Endothelial cell of umbilical vein (primary cell): ENCODE measurements around the gene MSANTD2. TPM values are rescaled to one million over a fixed set of nuclear protein-coding genes. Genes with fewer than 3 reads are reported as not detected.

Experiments used
- BruUV-seq: library from RNA; stranded (reverse); fragments of 400-500 nt; replicated peaks from 2 replicates; lab custom pipeline; 2021; lab: Mats Ljungman, UMichigan
- CTCF ChIA-PET: fragments of 300-600, 350-600 bp; sonication (Branson Sonifier 250); formaldehyde crosslinking; loops from one replicate; lab custom pipeline; 2021; ENCODE audit warnings: antibody characterized with exemption, inconsistent platforms; lab: Charles Lee
- POLR2A ChIA-PET: fragments of 300-600, 350-600 bp; sonication (Branson Sonifier 250); formaldehyde crosslinking; loops from one replicate; lab custom pipeline; 2021; ENCODE audit warnings: antibody characterized with exemption, inconsistent platforms; lab: Charles Lee
- DNase-seq: peaks from one replicate; pipeline ENCODE4 v3.0.0-alpha.2; 2011; ENCODE audit warnings: low read depth, low spot score
- FAIRE-seq: peaks from 2 replicates; lab custom pipeline; 2011; peaks lifted over from hg19 to GRCh38; lab: Jason Lieb, UNC
- H2AFZ ChIP-seq: 2 replicates; pipeline ENCODE4 v1.6.0; 2012; ENCODE audit warnings: low read depth, low read length, control low read depth, inconsistent platforms
- H3K27ac ChIP-seq: 2 replicates; pipeline ENCODE4 v1.5.1; 2011; ENCODE audit warnings: low read depth, mild to moderate bottlenecking, control low read depth, low read length, moderate library complexity; ENCODE audit not compliant: insufficient read depth
- H3K27me3 ChIP-seq, 2 experiments: 2 replicates each; pipeline versions ENCODE4 v1.6.0 to v1.6.1; 2011; ENCODE audit warnings: low read length in 2 of 2, mixed read lengths in 1 of 2; ENCODE audit not compliant: control insufficient read depth in 2 of 2, insufficient read depth in 2 of 2
- H3K36me3 ChIP-seq, 2 experiments: 2 replicates in 1 of 2; 3 replicates in 1 of 2; pipeline ENCODE4 v1.5.1; 2011; ENCODE audit warnings: low read length in 2 of 2, mild to moderate bottlenecking in 1 of 2, moderate library complexity in 1 of 2; ENCODE audit not compliant: control insufficient read depth in 2 of 2, insufficient read depth in 2 of 2; ENCODE audit errors: extremely low read depth in 1 of 2
- H3K4me1 ChIP-seq: 3 replicates; pipeline ENCODE4 v1.5.1; 2011; ENCODE audit warnings: mild to moderate bottlenecking, low read length; ENCODE audit not compliant: control insufficient read depth, insufficient read depth; ENCODE audit errors: extremely low read depth
- H3K4me2 ChIP-seq: 2 replicates; pipeline ENCODE4 v1.6.1; 2011; ENCODE audit warnings: low read length, control low read depth, mixed read lengths; ENCODE audit not compliant: insufficient read depth
- H3K4me3 ChIP-seq, 3 experiments: fragments of 200-600 bp in 1 of 3; sonication (generic), shearing (Covaris generic) in 1 of 3; replicated peaks in 1 of 3; 2 replicates each; pipeline ENCODE4 v1.5.1; 2011 to 2016; ENCODE audit warnings: control low read depth in 3 of 3, low read length in 3 of 3, mild to moderate bottlenecking in 2 of 3, inconsistent platforms in 1 of 3, low read depth in 1 of 3, moderate library complexity in 1 of 3; ENCODE audit not compliant: insufficient read depth in 1 of 3
- H3K79me2 ChIP-seq: 2 replicates; pipeline ENCODE4 v1.6.0; 2012; ENCODE audit warnings: low read length, inconsistent platforms; ENCODE audit not compliant: control insufficient read depth, insufficient read depth
- H3K9ac ChIP-seq: replicated peaks from 2 replicates; pipeline ENCODE3; 2011; ENCODE audit warnings: low read length, control low read depth; ENCODE audit not compliant: insufficient read depth; ENCODE audit errors: extremely low read depth
- H3K9me1 ChIP-seq: replicated peaks from 3 replicates; pipeline ENCODE4 v1.6.0; 2011; ENCODE audit warnings: mild to moderate bottlenecking, low read length; ENCODE audit not compliant: control insufficient read depth, insufficient read depth; ENCODE audit errors: extremely low read depth
- H3K9me3 ChIP-seq: replicated peaks from 2 replicates; pipeline ENCODE4 v1.5.1; 2012; ENCODE audit warnings: low read length, inconsistent platforms; ENCODE audit not compliant: control insufficient read depth, insufficient read depth
- H4K20me1 ChIP-seq: replicated peaks from 2 replicates; pipeline ENCODE3; 2011; ENCODE audit warnings: mild to moderate bottlenecking, low read length; ENCODE audit not compliant: control insufficient read depth, insufficient read depth; ENCODE audit errors: extremely low read depth
- EZH2 ChIP-seq: IDR thresholded peaks from 2 replicates; pipeline ENCODE4 v1.6.1; 2012; ENCODE audit warnings: borderline replicate concordance, low read depth, mild to moderate bottlenecking, moderate library complexity, low read length, inconsistent platforms; ENCODE audit not compliant: severe bottlenecking
- FOS ChIP-seq: IDR thresholded peaks from 2 replicates; pipeline ENCODE4 v1.6.1; 2011; ENCODE audit warnings: mild to moderate bottlenecking, low read length, moderate library complexity, borderline replicate concordance; ENCODE audit not compliant: insufficient read depth
- GATA2 ChIP-seq: IDR thresholded peaks from 2 replicates; pipeline ENCODE4 v1.7.0; 2011; ENCODE audit warnings: low read depth, mild to moderate bottlenecking, moderate library complexity, mixed read lengths, low read length; ENCODE audit not compliant: insufficient read length, insufficient read depth
- JUN ChIP-seq: IDR thresholded peaks from 2 replicates; pipeline ENCODE4 v1.6.1; 2011; ENCODE audit warnings: borderline replicate concordance, low read depth; ENCODE audit not compliant: insufficient read length, insufficient read depth
- MYC ChIP-seq: IDR thresholded peaks from one replicate; pipeline ENCODE4 v1.6.1; 2011; ENCODE audit warnings: mild to moderate bottlenecking, low read depth, low read length
- POLR2A ChIP-seq: IDR thresholded peaks from 2 replicates; pipeline ENCODE4 v1.6.1; 2012; ENCODE audit warnings: low read depth, mild to moderate bottlenecking, control low read depth, low read length
- POLR2AphosphoS5 ChIP-seq: IDR thresholded peaks from 2 replicates; pipeline ENCODE4 v1.6.1; 2012; ENCODE audit warnings: low read depth, mild to moderate bottlenecking, control low read depth, low read length, moderate library complexity; ENCODE audit not compliant: insufficient read depth
- dilution Hi-C: fragments of 300-500 bp; cut with MboI; formaldehyde crosslinking; loops from one replicate; pipeline ENCODE4 v1.15.0; 2019; ENCODE audit warnings: low sequenced_read_pairs; ENCODE audit not compliant: extremely low pct_ligation_motif_present
- intact Hi-C: fragments of 100-400 bp; cut with micrococcal nuclease; formaldehyde crosslinking; loops from one replicate; pipeline ENCODE4 v1.10.0; 2022
- polyA plus RNA-seq, 4 experiments: library from polyadenylated mRNA; depleted of rRNA in 3 of 4; stranded (reverse) in 3 of 4; unstranded in 1 of 4; fragments of >200 nt; gene quantifications; 2 replicates each; pipeline versions ENCODE4 v1.2.1 to v1.2.3, GENCODE V29; 2011 to 2012; ENCODE audit warnings: missing spikeins in 1 of 4
- total RNA-seq: library from RNA; stranded (reverse); gene quantifications from 2 replicates; pipeline ENCODE4 v1.2.3, GENCODE V29; 2021
- TF ChIP-seq, protein P1 (sequence below): IDR thresholded peaks from 2 replicates; pipeline ENCODE4 v1.6.1; 2011; ENCODE audit not compliant: insufficient read depth, insufficient read length
- TF ChIP-seq, protein P2 (sequence below), 2 donors: IDR thresholded peaks; 1 replicate in 1 of 2; 2 replicates in 1 of 2; pipeline ENCODE4 v1.5.1; 2011; ENCODE audit warnings: low read length in 2 of 2, mild to moderate bottlenecking in 2 of 2, moderate library complexity in 2 of 2, control low read depth in 1 of 2, inconsistent platforms in 1 of 2, low read depth in 1 of 2; ENCODE audit not compliant: insufficient read depth in 1 of 2; ENCODE audit errors: extremely low read depth in 1 of 2

The MSANTD2 gene
- total and polyA plus RNA-seq, 2 donors (not counting 3 experiments of a cell fraction or from before 2014, with no cell fraction given) = 5.5 to 23.2 TPM

DNA sequence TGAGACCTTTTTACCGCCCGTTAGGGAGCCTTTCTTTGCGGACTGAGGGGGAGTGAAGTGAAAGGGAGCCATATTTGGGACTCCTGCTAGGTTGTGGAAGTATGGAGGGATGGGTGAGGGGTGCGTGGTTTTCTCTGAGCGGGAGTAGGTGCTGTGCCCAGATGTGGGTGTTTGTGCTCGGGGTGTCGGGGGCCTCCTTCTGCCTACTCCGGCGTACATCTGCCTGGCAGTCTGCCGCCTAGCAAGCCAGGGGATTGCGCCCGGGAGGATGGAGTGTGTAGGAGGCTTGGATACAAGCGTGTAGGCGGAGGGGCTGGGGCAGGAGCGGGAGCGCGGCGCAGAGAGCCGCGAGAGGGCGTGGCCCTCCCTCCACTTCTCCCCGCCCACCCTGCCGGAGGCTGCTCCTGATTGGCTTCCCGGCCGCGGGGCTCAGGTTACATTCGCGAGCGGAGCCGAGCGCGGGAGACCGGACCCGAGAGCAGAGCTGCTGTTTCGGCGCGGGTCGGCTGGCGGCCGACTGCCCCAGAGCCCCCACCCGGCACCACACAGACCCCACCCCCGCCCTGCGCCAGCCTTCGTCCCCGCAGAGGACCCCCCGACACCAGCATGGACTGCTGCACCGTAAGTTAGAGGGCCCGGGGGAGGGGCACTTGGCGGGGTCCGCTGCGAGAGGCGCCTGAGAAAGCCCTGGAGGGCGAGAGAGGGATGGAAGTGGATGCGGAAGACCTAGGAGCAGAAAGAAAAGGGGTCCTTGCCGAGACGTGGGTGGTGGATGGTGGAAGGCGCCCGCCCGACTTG lies 60.5 kb downstream of the MSANTD2 start, which contains the start of gene NRGN:
Gene NRGN, plus strand, starts transcription at position 464 of the 798 bp plus-strand sequence. Its CDS starts 143 bp downstream, at position 607.
- BruUV-seq = no TSS peak
- Histone ChIP-seq H3K4me1 (peaks cover 13% of the 10 kb centered on the region), H4K20me1 (no peaks in the 10 kb centered on the region), H3K4me3 (peak within 1 kb of the TSS; percentile 63 to 80 (median 69)), H3K27ac (no peak within 1 kb of the TSS), H3K9me3 (no peaks in the 10 kb centered on the region), H3K4me2 (peak within 1 kb of the TSS; percentile 80), H3K79me2 (peaks cover 2% of the 10 kb centered on the region), H3K9me1 (no peaks in the 10 kb centered on the region), H3K9ac (peak within 1 kb of the TSS; percentile 58), H2AFZ (peak within 1 kb of the TSS; percentile 76), H3K36me3 (no peaks in the 10 kb centered on the region), H3K27me3 (peaks cover 3 to 5% of the 10 kb centered on the region in 2 experiments)
- FAIRE-seq (peak; percentile 95), DNase-seq (peak; percentile 92)
- POLR2A ChIA-PET = interaction anchor here (1.1 kb wide), 1 partner anchor 66 kb away, joined by 4 read pairs; the partner anchor contains the start of genes SIAE and SPA17
- CTCF ChIA-PET = interaction anchor here (0.6 to 16.9 kb wide), 15 partner anchors 9 to 176 kb away, joined by 3 to 301 read pairs (median 6); partner anchors contain the start of genes ESAM, SIAE and SPA17
- dilution Hi-C loops = no loop called here
- TF ChIP-seq JUN (no peak), FOS (no peak), MYC (no peak), GATA2 (no peak), POLR2A (peak; percentile 53), POLR2AphosphoS5 (peak; percentile 35), EZH2 (no peak)
- TF ChIP-seq, protein P1, sequence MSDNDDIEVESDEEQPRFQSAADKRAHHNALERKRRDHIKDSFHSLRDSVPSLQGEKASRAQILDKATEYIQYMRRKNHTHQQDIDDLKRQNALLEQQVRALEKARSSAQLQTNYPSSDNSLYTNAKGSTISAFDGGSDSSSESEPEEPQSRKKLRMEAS = no peak
- TF ChIP-seq, protein P2, sequence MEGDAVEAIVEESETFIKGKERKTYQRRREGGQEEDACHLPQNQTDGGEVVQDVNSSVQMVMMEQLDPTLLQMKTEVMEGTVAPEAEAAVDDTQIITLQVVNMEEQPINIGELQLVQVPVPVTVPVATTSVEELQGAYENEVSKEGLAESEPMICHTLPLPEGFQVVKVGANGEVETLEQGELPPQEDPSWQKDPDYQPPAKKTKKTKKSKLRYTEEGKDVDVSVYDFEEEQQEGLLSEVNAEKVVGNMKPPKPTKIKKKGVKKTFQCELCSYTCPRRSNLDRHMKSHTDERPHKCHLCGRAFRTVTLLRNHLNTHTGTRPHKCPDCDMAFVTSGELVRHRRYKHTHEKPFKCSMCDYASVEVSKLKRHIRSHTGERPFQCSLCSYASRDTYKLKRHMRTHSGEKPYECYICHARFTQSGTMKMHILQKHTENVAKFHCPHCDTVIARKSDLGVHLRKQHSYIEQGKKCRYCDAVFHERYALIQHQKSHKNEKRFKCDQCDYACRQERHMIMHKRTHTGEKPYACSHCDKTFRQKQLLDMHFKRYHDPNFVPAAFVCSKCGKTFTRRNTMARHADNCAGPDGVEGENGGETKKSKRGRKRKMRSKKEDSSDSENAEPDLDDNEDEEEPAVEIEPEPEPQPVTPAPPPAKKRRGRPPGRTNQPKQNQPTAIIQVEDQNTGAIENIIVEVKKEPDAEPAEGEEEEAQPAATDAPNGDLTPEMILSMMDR (IDR thresholded peaks at IDR 0.05; ENCODE audit: extremely low read depth in 1 of 2, insufficient read depth in 1 of 2, low read depth in 1 of 2, low read length in 2 of 2) = no peak
- intact Hi-C loops = loop anchor here (1.0 kb wide), 3 partner anchors 14 to 70 kb away; partner anchors contain the start of genes SIAE and SPA17
